ENCODE results near the gene CTU1. TPM values are rescaled to one million over a fixed set of nuclear protein-coding genes. Genes with fewer than 3 reads are reported as not detected.

Gene CTU1
- total RNA-seq, 4 donors from 2014 or later: 7.8 to 27.7 (median 8.4) TPM; not detected in 1

DNA sequence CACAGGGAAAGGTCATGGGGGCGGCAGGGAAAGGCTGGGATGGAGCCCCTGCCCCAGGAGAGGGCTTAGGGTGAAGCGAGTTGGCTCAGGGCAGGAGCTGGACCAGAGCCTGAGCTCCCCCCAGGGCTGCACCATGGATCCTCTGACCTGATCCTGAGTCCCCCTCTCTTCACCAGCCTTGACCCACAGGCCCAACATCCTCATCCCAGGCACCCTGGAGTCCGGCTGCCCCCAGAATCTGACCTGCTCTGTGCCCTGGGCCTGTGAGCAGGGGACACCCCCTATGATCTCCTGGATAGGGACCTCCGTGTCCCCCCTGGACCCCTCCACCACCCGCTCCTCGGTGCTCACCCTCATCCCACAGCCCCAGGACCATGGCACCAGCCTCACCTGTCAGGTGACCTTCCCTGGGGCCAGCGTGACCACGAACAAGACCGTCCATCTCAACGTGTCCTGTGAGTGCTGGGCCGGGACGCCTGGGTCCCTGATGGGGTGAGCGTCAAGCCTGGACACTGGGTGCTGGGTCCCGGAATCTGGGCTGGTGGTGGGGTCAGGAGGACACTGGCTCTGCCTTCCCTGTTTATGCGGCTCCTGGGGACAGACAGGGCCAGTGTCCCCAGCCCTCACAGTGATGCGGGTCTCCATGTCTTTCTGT lies 17.3 kb upstream of the CTU1 start:
- TF ChIP-seq, protein P1, sequence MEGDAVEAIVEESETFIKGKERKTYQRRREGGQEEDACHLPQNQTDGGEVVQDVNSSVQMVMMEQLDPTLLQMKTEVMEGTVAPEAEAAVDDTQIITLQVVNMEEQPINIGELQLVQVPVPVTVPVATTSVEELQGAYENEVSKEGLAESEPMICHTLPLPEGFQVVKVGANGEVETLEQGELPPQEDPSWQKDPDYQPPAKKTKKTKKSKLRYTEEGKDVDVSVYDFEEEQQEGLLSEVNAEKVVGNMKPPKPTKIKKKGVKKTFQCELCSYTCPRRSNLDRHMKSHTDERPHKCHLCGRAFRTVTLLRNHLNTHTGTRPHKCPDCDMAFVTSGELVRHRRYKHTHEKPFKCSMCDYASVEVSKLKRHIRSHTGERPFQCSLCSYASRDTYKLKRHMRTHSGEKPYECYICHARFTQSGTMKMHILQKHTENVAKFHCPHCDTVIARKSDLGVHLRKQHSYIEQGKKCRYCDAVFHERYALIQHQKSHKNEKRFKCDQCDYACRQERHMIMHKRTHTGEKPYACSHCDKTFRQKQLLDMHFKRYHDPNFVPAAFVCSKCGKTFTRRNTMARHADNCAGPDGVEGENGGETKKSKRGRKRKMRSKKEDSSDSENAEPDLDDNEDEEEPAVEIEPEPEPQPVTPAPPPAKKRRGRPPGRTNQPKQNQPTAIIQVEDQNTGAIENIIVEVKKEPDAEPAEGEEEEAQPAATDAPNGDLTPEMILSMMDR (IDR thresholded peaks at IDR 0.05): no peak
- no peak for TF ChIP-seq POLR2A (IDR thresholded peaks at IDR 0.05)
- no peak for DNase-seq
- Histone ChIP-seq H3K4me1 (no peaks in the 10 kb centered on the region), H3K27me3 (no peaks in the 10 kb centered on the region), H3K27ac (no peak overlapping the region), H3K36me3 (no peaks in the 10 kb centered on the region), H3K9me3 (no peaks in the 10 kb centered on the region), H3K4me3 (no peak overlapping the region)
- intact Hi-C loops (cut with DNase I; ENCODE audit: low total_unique reads): no loop called here

DNA sequence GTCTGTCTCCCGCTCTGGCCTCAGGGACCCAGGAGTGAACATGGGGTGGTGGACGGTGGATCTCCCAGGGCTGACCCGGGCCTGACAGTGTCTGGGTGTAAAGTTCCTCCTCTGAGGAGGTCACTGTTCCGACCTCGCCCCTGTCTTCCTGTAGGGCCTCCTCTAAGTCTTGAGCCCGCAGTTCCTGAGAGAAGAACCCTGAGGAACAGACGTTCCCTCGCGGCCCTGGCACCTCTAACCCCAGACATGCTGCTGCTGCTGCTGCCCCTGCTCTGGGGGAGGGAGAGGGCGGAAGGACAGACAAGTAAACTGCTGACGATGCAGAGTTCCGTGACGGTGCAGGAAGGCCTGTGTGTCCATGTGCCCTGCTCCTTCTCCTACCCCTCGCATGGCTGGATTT lies 16.5 kb upstream of the CTU1 start, which contains the start of gene SIGLEC9:
SIGLEC9 (plus strand) TSS at position 178 of the 400 bp plus-strand sequence; CDS start at position 247, 69 bp downstream.
- TF ChIP-seq, protein P1 (IDR thresholded peaks at IDR 0.05): no peak
- no peak within 1 kb of the TSS for H3K27ac ChIP-seq
- no peaks in the 10 kb centered on the region for H3K36me3 ChIP-seq
- DNase-seq: no peak
- H3K9me3 ChIP-seq: no peaks in the 10 kb centered on the region
- intact Hi-C loops (cut with DNase I; ENCODE audit: low total_unique reads): no loop called here
- H3K4me1 ChIP-seq: no peaks in the 10 kb centered on the region
- H3K4me3 ChIP-seq: no peak within 1 kb of the TSS
- H3K27me3 ChIP-seq: no peaks in the 10 kb centered on the region

DNA sequence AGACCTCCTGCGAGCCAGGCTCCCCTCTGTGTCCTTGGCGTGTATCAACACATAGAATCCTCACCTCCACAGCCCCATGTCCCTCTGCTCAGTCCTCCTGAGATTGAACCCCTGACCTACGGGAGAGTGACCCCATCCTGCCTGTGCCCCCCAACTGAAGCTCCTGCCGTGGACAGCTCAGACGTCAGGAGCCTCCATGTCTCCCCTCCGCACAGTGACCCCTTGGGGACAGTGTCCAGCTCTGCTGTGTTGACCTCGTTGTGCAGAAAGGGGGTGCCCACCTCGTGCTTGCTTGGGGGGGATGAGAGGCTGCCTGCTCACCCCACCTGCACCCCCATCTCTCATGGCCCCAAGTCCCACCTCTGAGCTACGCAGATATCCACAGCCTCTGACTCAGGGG lies 16.0 kb upstream of the CTU1 start:
- Histone ChIP-seq H3K4me1 (no peaks in the 10 kb centered on the region), H3K9me3 (no peaks in the 10 kb centered on the region), H3K27me3 (no peaks in the 10 kb centered on the region), H3K36me3 (no peaks in the 10 kb centered on the region), H3K27ac (no peak overlapping the region), H3K4me3 (no peak overlapping the region)
- intact Hi-C loops (cut with DNase I; ENCODE audit: low total_unique reads): no loop called here
- no peak for DNase-seq
- TF ChIP-seq, protein P1 (IDR thresholded peaks at IDR 0.05): no peak
- TF ChIP-seq POLR2A (IDR thresholded peaks at IDR 0.05): no peak

DNA sequence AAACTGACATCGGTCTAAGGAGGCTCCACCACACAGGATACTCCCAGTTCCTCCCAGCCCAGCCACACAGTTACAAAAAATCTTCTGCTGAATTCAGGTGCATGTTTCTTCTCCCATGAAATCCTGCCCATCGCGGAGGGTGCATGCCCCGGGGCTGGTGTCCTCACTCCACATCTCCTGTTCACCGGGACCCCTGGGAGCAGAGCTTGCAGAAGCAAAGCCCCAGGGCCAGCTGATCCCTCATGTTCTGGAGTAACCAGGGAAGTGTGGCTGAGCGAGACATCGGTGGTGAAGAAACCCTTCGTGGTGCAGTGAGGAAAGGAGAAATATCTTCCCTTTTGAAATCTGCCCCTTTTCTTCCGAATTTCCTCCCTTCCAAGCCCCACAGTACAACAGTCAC lies 15.6 kb upstream of the CTU1 start:
- Histone ChIP-seq H3K36me3 (no peaks in the 10 kb centered on the region), H3K27ac (no peak overlapping the region), H3K27me3 (no peaks in the 10 kb centered on the region), H3K4me3 (no peak overlapping the region), H3K9me3 (no peaks in the 10 kb centered on the region), H3K4me1 (no peaks in the 10 kb centered on the region)
- DNase-seq: no peak
- no peak for TF ChIP-seq POLR2A (IDR thresholded peaks at IDR 0.05)
- TF ChIP-seq, protein P1 (IDR thresholded peaks at IDR 0.05): no peak
- intact Hi-C loops (cut with DNase I; ENCODE audit: low total_unique reads): no loop called here

DNA sequence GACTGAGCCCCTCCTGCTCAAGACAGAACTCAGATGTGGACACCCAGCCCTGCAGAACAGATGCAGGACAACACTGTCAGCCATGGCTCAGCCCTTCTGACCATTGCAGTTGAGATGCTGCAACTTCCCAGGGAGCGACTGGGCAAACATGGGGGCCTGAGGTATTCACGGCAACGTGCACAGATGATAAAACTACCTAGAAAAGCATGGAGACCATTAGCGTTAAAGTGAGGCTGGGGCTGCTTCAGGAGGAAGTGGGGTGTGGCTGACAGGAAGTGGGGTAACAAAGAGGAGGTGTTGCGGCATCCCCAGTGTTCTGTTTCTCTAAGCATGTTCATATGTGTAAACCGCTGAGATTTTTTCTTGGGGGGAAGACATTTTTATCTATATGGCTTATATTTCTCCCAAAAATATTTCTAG lies 15.2 kb upstream of the CTU1 start:
- TF ChIP-seq, protein P1 (IDR thresholded peaks at IDR 0.05): no peak
- TF ChIP-seq POLR2A (IDR thresholded peaks at IDR 0.05): no peak
- Histone ChIP-seq H3K27ac (no peak overlapping the region), H3K27me3 (no peaks in the 10 kb centered on the region), H3K36me3 (no peaks in the 10 kb centered on the region), H3K4me3 (no peak overlapping the region), H3K4me1 (no peaks in the 10 kb centered on the region), H3K9me3 (no peaks in the 10 kb centered on the region)
- intact Hi-C loops (cut with DNase I; ENCODE audit: low total_unique reads): no loop called here
- no peak for DNase-seq

Data from uterus (tissue), 4 donors.